HEK293 (cell line): Measurements from ENCODE around the gene PNMA1.

Experiments
- CTCF ChIA-PET: fragments of 350-600 bp; formaldehyde crosslinking; extraction: SDS; loops from one replicate; lab custom pipeline; 2021; ENCODE audit warnings: antibody characterized with exemption; lab: Yijun Ruan, JAX
- POLR2A ChIA-PET: fragments of 300-600 bp; formaldehyde crosslinking; extraction: SDS; loops from one replicate; lab custom pipeline; 2020; ENCODE audit warnings: antibody characterized with exemption, inconsistent platforms; lab: Yijun Ruan, JAX
- H3K27ac ChIP-seq: fragments of 200-500 bp; sonication (Bioruptor generic); 2 replicates; pipeline ENCODE4 v1.5.1; 2014; ENCODE audit warnings: low read depth, low read length, control low read depth, inconsistent platforms; ENCODE audit errors: extremely low read depth
- H3K36me3 ChIP-seq, 2 experiments: fragments of 200-500 bp in 1 of 2; sonication (Bioruptor generic) in 1 of 2; 1 replicate in 1 of 2; 2 replicates in 1 of 2; pipeline ENCODE4 v1.5.1; 2014 to 2017; ENCODE audit warnings: inconsistent platforms in 2 of 2, low read length in 2 of 2; ENCODE audit not compliant: control insufficient read depth in 2 of 2, insufficient read depth in 1 of 2
- H3K4me1 ChIP-seq: fragments of 200-500 bp; sonication (Bioruptor generic); 2 replicates; pipeline ENCODE4 v1.5.1; 2014; ENCODE audit warnings: mild to moderate bottlenecking, low read length, inconsistent platforms; ENCODE audit not compliant: control insufficient read depth, insufficient read depth
- H3K4me3 ChIP-seq: 2 replicates; pipeline ENCODE4 v1.5.1; 2011; ENCODE audit warnings: low read depth, mild to moderate bottlenecking, control low read depth, low read length, moderate library complexity
- H3K9me3 ChIP-seq: fragments of 200-500 bp; sonication (Bioruptor generic); 2 replicates; pipeline ENCODE4 v1.5.1; 2014; ENCODE audit warnings: low read depth, low read length, inconsistent platforms; ENCODE audit not compliant: control insufficient read depth, insufficient read depth
- BCL11B ChIP-seq: fragments of 450-650 bp; formaldehyde crosslinking; IDR thresholded peaks from 2 replicates; pipeline ENCODE4 v1.5.1; 2016; ENCODE audit warnings: low read depth, missing biosample characterization, missing genetic modification characterization
- CTCF ChIP-seq: fragments of 450-650 bp; formaldehyde crosslinking; IDR thresholded peaks from 2 replicates; pipeline ENCODE4 v1.5.1; 2016; ENCODE audit warnings: missing biosample characterization, missing genetic modification characterization
- IKZF3 ChIP-seq: fragments of 450-650 bp; IDR thresholded peaks from 2 replicates; pipeline ENCODE4 v1.5.0; 2018; ENCODE audit warnings: missing biosample characterization, mild to moderate bottlenecking, missing genetic modification characterization, moderate library complexity
- KLF16 ChIP-seq: fragments of 450-650 bp; formaldehyde crosslinking; IDR thresholded peaks from 2 replicates; pipeline ENCODE4 v1.5.1; 2017; ENCODE audit warnings: missing biosample characterization, missing genetic modification characterization
- PRDM10 ChIP-seq: fragments of 450-650 bp; formaldehyde crosslinking; IDR thresholded peaks from 2 replicates; pipeline ENCODE4 v1.5.1; 2016; ENCODE audit warnings: missing biosample characterization, missing genetic modification characterization
- SP7 ChIP-seq: fragments of 450-650 bp; formaldehyde crosslinking; IDR thresholded peaks from 2 replicates; pipeline ENCODE4 v1.5.1; 2016; ENCODE audit warnings: missing biosample characterization, missing genetic modification characterization
- ZEB2 ChIP-seq: fragments of 450-650 bp; formaldehyde crosslinking; IDR thresholded peaks from 2 replicates; pipeline ENCODE4 v1.5.1; 2016; ENCODE audit warnings: missing biosample characterization, missing genetic modification characterization
- ZNF280C ChIP-seq: fragments of 450-650 bp; formaldehyde crosslinking; IDR thresholded peaks from 2 replicates; pipeline ENCODE4 v1.5.1; 2016; ENCODE audit warnings: missing biosample characterization, missing genetic modification characterization
- ZNF558 ChIP-seq: fragments of 450-650 bp; formaldehyde crosslinking; IDR thresholded peaks from 2 replicates; pipeline ENCODE4 v1.5.1; 2016; ENCODE audit warnings: missing biosample characterization, missing genetic modification characterization
- ZNF654 ChIP-seq: fragments of 450-650 bp; formaldehyde crosslinking; IDR thresholded peaks from 2 replicates; pipeline ENCODE4 v1.5.1; 2016; ENCODE audit warnings: low read depth, missing biosample characterization, missing genetic modification characterization
- ZNF843 ChIP-seq: fragments of 450-650 bp; formaldehyde crosslinking; IDR thresholded peaks from 2 replicates; pipeline ENCODE4 v1.5.1; 2016; ENCODE audit warnings: missing biosample characterization, missing genetic modification characterization

The PNMA1 gene

GRCh38 chr14:73729556-73730265, 15.5 kb upstream of the PNMA1 start:
- CTCF ChIA-PET = interaction anchor here (0.7 to 3.8 kb wide), 21 partner anchors 12 to 815 kb away, joined by 3 to 35 read pairs (median 3); a partner anchor contains a TSS
- no peak for TF ChIP-seq KLF16 (tag by site-specific recombination)
- Histone ChIP-seq H3K36me3 (peaks cover 21 to 85% of the 10 kb centered on the region in 2 experiments; a peak in 2 of 3 replicates), H3K9me3 (no peaks in the 10 kb centered on the region), H3K27ac (no peak overlapping the region), H3K4me1 (no peaks in the 10 kb centered on the region), H3K4me3 (no peak overlapping the region)
- POLR2A ChIA-PET = interaction anchor here (0.7 to 1.3 kb wide), 2 partner anchors 15 to 30 kb away, joined by 3 to 6 read pairs; partner anchors contain the start of gene PNMA1

- H3K9me3 ChIP-seq = no peaks in the 10 kb centered on the region
- ChIA-PET CTCF (interaction anchor here (0.5 to 3.8 kb wide), 31 partner anchors 9 to 561 kb away, joined by 3 to 35 read pairs (median 3); partner anchors contain the start of gene ZNF410), POLR2A (interaction anchor here (0.6 to 1.3 kb wide), 4 partner anchors 14 to 306 kb away, joined by 3 to 6 read pairs (median 4); partner anchors contain the start of gene PNMA1)
- 0 out of 2 replicates have a peak, but pooled peaks have one; percentile 11 for TF ChIP-seq PRDM10 (tag by site-specific recombination)
- peak; percentile 44; the same call in 1 of the 2 replicates for TF ChIP-seq CTCF (tag by site-specific recombination)
- TF ChIP-seq SP7 (tag by site-specific recombination) = 0 out of 2 replicates have a peak, but pooled peaks have one; percentile 29
- TF ChIP-seq ZNF280C (tag by site-specific recombination) = no peak
- TF ChIP-seq ZNF843 (tag by site-specific recombination) = no peak
- TF ChIP-seq BCL11B = peak; percentile 68; the same call in 1 of the 2 replicates
- TF ChIP-seq ZNF654 (tag by site-specific recombination) = peak; percentile 55
- no peak for TF ChIP-seq ZNF558 (tag by site-specific recombination)
- 0 out of 2 replicates have a peak, but pooled peaks have one; percentile 23 for TF ChIP-seq ZEB2 (tag by site-specific recombination)
- TF ChIP-seq IKZF3 (tag by site-specific recombination) = no peak
- 0 out of 2 replicates have a peak, but pooled peaks cover 3% of the 10 kb centered on the region for H3K4me1 ChIP-seq
- no peak overlapping the region for H3K27ac ChIP-seq
- H3K36me3 ChIP-seq = peaks cover 15 to 87% of the 10 kb centered on the region in 2 experiments; a peak in 2 of 3 replicates
- H3K4me3 ChIP-seq = no peak overlapping the region
Measured at GRCh38 chr14:73728717-73729330, 14.6 kb upstream of the PNMA1 start.
